ENCODE data around the gene GPS2. TPM values are rescaled to one million over a fixed set of nuclear protein-coding genes. Genes with fewer than 3 reads are reported as not detected.

GPS2 gene
- total RNA-seq, 1 donor from 2014 or later, result 76.0 TPM

GRCh38 chr17:7263801-7264078 lies 51.4 kb downstream of the GPS2 start:
- H3K36me3 ChIP-seq (ENCODE audit: control insufficient read depth, insufficient read depth, low read length), result no peaks in the 10 kb centered on the region

GRCh38 chr17:7262935-7263800 lies 52.0 kb downstream of the GPS2 start:
- DNase-seq (ENCODE audit: low read depth), result no peak
- Histone ChIP-seq H3K4me3 (ENCODE audit: low read depth, low read length) (peak overlapping the region; percentile 46), H3K36me3 (ENCODE audit: control insufficient read depth, insufficient read depth, low read length) (no peaks in the 10 kb centered on the region), H3K27me3 (ENCODE audit: control insufficient read depth, insufficient read depth, low read length) (peaks cover 11% of the 10 kb centered on the region)
- no peak for TF ChIP-seq CTCF (IDR thresholded peaks at IDR 0.05; ENCODE audit: insufficient read depth, low read length, poor library complexity, severe bottlenecking)

More at GRCh38 chr17:7263801-7264078, 51.4 kb downstream of the GPS2 start:
- no peak overlapping the region for H3K4me3 ChIP-seq (ENCODE audit: low read depth, low read length)
- peaks cover 11% of the 10 kb centered on the region for H3K27me3 ChIP-seq (ENCODE audit: control insufficient read depth, insufficient read depth, low read length)
- no peak for DNase-seq (ENCODE audit: low read depth)
- no peak for TF ChIP-seq CTCF (IDR thresholded peaks at IDR 0.05; ENCODE audit: insufficient read depth, low read length, poor library complexity, severe bottlenecking)

Other genes with a start within 250 kb of the GPS2 start
- gene CLEC10A, start 235.1 kb downstream of the GPS2 start, total RNA-seq, result not detected in 2 replicates
- gene ASGR2, start 200.5 kb downstream of the GPS2 start, total RNA-seq, result not detected in 2 replicates
- 6.9 and 9.0 TPM in 2 replicates for gene ASGR1, start 136.0 kb downstream of the GPS2 start, total RNA-seq
- 6.1 and 12.9 TPM in 2 replicates for gene DLG4, start 95.5 kb downstream of the GPS2 start, total RNA-seq
- gene ACADVL, start 95.4 kb downstream of the GPS2 start, total RNA-seq, result 219 and 344 TPM in 2 replicates
- gene DVL2, start 80.8 kb downstream of the GPS2 start, total RNA-seq, result 57.1 and 69.8 TPM in 2 replicates
- 41.3 and 53.3 TPM in 2 replicates for gene PHF23, start 75.9 kb downstream of the GPS2 start, total RNA-seq
- 277 and 595 TPM in 2 replicates for gene GABARAP, start 72.9 kb downstream of the GPS2 start, total RNA-seq
- gene CTDNEP1, start 63.6 kb downstream of the GPS2 start, total RNA-seq, result 96.0 and 97.1 TPM in 2 replicates
- gene ELP5, start 63.1 kb downstream of the GPS2 start, total RNA-seq, result 20.8 and 29.0 TPM in 2 replicates
- 248 and 250 TPM in 2 replicates for gene CLDN7, start 52.9 kb downstream of the GPS2 start, total RNA-seq
- 0.38 and 1.1 TPM in 2 replicates for gene SLC2A4, start 33.6 kb downstream of the GPS2 start, total RNA-seq
- gene YBX2, start 20.7 kb downstream of the GPS2 start, total RNA-seq, result 0.08 and 0.48 TPM in 2 replicates
- 460 and 490 TPM in 2 replicates for gene EIF5A, start 7.7 kb downstream of the GPS2 start, total RNA-seq
- gene NEURL4, start 14.0 kb upstream of the GPS2 start, total RNA-seq, result 16.3 and 29.9 TPM in 2 replicates
- gene ACAP1, start 21.2 kb upstream of the GPS2 start, total RNA-seq, result 0.14 and 3.6 TPM in 2 replicates
- 14.9 and 15.5 TPM in 2 replicates for gene KCTD11, start 36.8 kb upstream of the GPS2 start, total RNA-seq
- not detected in 2 replicates for gene TMEM95, start 39.8 kb upstream of the GPS2 start, total RNA-seq
- 4.0 and 13.3 TPM in 2 replicates for gene TNK1, start 65.7 kb upstream of the GPS2 start, total RNA-seq
- gene PLSCR3, start 79.2 kb upstream of the GPS2 start, total RNA-seq, result 61.8 and 74.7 TPM in 2 replicates
- gene TMEM256, start 88.7 kb upstream of the GPS2 start, total RNA-seq, result 66.9 and 77.1 TPM in 2 replicates
- 8.3 and 8.4 TPM in 2 replicates for gene NLGN2, start 92.5 kb upstream of the GPS2 start, total RNA-seq
- gene SPEM1, start 105.0 kb upstream of the GPS2 start, total RNA-seq, result not detected in 2 replicates
- gene SPEM2, start 110.3 kb upstream of the GPS2 start, total RNA-seq, result not detected in 2 replicates
- gene SPEM3, start 113.5 kb upstream of the GPS2 start, total RNA-seq, result not detected in 2 replicates
- 31.7 and 34.9 TPM in 2 replicates for gene TMEM102, start 120.1 kb upstream of the GPS2 start, total RNA-seq
- 1.5 and 1.8 TPM in 2 replicates for gene FGF11, start 124.2 kb upstream of the GPS2 start, total RNA-seq
- gene CHRNB1, start 129.7 kb upstream of the GPS2 start, total RNA-seq, result 19.0 and 21.6 TPM in 2 replicates
- gene ZBTB4, start 164.3 kb upstream of the GPS2 start, total RNA-seq, result 26.3 and 28.3 TPM in 2 replicates
- not detected in 2 replicates for gene SLC35G6, start 166.1 kb upstream of the GPS2 start, total RNA-seq
- gene POLR2A, start 169.0 kb upstream of the GPS2 start, total RNA-seq, result 56.9 and 57.8 TPM in 2 replicates
- gene TNFSF12, start 233.7 kb upstream of the GPS2 start, total RNA-seq, result 9.0 and 9.4 TPM in 2 replicates
- 13.5 and 14.3 TPM in 2 replicates for gene TNFSF13, start 243.4 kb upstream of the GPS2 start, total RNA-seq
- gene SENP3, start 246.6 kb upstream of the GPS2 start, total RNA-seq, result 107 and 109 TPM in 2 replicates